CD4-positive, alpha-beta T cell treated with Interferon gamma for 1 hour (primary cell): ENCODE results near the gene CAPN7.

ENCODE experiments used
- DNase-seq: peaks from one replicate; pipeline ENCODE4 v3.0.0-alpha.2; 2020

The CAPN7 gene

DNA sequence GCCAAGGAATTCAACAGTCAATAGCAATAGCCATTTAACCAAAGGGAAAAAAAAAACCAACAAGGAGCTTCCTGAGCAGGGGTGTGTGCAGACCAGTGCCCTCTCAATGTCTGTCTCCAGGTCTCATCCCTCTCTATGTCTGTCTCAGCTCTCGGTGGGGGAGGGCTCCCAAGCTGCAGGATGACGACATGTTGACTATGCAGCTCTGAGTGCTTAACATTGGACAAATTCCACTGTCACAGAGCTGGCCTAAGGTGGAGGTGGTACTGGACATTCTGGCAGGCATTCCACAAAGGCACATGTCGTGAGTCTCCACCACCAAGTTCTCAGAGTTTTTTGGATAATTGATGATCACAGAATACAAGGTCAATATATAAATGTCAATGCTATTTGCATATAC is 2.0 kb upstream of the CAPN7 start:
- DNase-seq = no peak

DNA sequence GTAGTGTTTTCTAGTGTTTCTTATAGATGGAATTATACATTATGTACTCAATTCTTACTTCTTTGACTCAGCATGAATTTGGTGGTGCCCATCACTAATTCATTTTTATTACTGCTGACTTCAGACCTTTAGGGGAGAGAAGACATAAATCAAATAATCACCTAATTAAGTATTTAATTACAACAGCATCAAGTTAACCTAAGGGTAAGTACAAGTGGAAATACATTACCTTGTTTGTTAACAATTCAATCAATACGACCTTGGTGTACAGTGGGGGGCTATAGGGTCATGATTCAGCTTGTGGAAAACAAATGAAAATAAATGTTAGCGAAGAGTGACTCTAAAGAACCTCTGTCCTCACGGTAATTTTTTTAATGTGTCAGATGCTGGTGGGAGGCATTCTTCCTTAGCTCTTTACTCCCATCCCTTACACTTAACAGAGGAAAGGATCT is 538 bp upstream of the CAPN7 start:
- DNase-seq = no peak

DNA sequence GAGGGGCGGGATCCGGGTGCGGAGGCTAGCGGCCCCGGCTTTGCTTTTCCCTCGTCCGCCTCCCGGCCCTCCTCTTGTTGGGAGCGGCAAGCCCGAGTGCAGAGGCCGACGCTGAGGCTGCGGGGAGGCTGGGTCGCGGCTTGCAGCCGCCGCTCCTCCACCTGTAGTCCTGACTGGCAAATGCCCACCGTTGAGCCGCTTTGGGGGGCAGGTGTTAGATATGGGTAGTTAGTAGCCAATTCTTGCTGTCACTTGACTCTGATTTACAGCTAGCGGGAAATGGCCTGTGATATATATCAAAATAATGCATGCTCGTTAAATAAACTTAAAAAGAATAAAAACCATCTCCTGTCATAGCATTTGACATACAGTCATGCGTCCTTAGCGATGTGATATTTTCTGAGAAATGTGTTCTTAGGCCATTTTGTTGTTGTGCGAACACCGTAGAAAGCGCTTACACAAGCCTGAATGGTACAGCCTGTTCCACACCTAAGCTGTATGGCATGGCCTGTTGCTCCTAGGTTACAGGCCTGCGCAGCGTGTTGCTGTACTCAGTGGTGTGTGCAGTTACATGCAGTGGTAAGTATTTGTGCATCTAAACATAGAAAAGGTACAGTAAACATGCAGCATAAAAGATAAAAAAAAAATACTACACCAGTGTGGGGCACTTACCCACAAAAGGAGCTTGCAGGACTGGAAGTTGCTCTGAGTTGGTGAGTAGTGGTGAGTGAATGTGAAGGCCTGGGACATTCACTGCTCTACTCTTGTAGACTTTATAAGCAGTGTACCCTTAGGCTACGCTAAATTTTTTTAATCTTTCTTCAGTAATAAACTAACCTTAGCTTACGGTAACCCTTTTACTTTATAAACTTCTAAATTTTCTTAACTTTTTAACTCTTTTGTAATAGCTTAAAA is 873 bp downstream of the CAPN7 start:
- no peak for DNase-seq

DNA sequence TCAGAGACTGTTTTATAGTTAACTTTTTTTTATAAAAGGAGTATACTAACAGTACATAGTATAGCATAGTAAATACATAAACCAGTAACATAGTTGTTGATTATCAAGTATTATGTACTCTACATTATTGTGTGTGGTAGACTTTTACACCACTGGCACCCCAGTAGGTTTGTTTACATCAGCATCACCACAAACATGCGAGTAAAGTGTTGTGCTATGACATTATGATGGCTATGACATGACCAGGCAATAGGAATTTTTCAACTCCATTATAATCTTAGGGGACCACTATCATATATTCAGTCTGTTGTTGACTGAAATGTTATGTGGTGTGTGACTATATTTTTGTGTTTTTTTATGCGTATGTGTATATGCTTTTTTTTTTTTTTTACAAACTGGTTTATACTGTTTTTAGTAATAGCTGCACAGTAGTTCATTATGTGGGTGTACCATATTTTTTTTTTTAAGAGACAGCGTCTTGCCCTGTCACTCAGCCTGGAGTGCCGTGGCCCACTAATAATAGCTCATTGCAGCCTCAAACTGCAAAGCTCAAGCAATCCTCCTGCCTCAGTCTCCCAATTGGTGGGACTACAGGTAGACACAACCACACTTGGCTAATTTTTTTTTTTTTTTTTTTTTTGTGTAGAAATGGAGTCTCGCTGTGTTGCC is 1.9 kb downstream of the CAPN7 start:
- DNase-seq = no peak

DNA sequence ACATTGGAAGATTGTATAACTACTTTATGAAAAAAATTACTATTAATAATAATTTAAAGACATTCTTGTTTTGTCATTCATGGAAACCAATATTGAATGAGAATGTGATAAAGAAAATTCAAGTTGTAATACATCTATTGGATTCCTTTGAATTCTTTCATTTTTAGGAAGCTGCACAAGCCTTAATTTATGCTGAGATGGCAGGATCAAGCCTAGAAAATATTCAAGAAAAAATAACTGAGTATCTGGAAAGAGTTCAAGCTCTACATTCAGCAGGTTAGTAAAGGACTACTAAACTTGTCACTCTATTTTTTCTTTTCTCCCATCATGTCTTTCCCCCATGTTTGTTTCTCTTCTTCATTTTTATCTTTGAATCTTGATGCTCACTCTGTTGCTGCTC is 5.9 kb downstream of the CAPN7 start:
- DNase-seq = no peak

DNA sequence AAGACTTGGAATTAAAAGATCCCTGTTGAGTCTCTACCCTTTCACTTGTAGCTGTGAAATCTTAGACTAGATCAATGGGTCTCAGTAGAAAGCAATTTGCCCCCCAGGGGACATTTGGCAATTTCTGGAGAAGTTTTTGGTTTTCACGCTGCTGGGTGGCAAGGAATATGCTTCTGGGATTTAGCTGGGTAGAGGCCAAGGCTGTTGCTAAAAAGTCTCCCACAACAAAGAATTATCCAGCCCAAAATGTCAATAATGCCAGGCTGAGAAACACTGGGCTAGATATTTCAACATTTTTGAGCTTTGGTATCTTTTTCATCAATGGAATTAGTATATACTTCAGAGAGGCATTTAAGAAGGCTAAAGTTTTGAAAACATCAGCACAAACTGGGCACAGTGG is 8.7 kb downstream of the CAPN7 start:
- no peak for DNase-seq

DNA sequence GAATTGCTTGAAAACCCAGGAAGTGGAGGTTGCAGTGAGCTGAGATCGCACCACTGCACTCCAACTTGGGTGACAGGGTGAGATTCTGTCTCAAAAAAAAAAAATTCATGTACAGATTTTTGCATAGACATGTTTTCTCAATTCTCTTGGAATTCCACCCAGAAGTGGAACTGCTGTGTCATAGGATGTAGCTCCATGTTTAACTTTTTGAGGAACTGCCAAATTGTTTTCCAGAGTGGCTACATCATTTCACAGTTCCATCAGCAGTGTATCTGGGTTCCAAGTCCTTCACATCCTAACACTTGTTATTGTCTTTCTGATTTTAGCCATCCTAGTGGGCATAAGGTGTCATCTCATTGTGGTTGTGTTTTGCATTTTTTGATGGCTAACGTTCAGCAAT is 9.9 kb downstream of the CAPN7 start:
- DNase-seq = no peak

DNA sequence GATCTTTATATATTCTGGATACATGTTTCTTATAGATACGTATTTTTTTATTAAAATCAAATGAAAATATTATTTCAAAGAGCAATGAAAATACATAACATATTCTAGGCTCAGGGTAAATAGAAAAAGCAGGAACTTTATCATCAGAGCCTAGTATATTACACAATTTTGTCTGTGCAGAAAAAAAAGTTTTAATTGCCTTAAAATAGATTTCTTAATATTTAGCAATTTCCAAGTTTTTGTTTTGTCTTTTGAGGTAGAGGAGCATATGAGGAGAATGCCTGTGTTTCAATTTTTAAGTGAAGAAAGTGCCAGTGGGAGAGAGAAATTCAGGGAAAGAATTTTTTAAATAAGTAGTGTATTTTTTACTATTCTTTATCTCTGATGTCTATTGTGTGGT is 10.5 kb downstream of the CAPN7 start:
- DNase-seq = no peak

DNA sequence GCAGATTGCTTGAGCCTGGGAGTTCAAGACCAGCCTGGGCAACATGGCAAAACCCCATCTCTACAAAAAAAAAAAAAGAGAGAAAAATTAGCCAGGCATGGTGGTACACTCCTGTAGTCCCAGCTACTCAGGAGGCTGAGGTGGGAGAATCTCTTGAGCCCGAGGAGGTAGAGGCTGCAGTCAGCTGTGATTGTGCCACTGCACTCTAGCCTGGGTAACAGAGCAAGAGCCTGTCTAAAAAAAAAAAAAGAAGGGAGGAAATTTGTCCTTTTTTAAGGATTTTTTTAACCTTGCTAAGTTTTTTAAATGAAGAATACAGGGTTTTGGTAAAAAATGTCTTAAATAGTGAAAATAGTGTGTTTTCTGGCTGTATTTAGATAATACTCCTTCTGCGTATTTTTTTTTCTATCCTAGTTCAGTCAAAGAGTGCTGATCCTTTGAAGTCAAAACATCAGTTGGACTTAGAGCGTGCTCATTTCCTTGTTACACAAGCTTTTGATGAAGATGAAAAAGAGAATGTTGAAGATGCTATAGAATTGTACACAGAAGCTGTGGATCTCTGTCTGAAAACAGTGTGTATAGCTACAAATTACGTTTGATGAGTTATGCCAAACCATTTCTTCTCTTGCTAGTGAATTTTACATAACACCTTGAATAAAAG is 11.1 kb downstream of the CAPN7 start:
- no peak for DNase-seq

DNA sequence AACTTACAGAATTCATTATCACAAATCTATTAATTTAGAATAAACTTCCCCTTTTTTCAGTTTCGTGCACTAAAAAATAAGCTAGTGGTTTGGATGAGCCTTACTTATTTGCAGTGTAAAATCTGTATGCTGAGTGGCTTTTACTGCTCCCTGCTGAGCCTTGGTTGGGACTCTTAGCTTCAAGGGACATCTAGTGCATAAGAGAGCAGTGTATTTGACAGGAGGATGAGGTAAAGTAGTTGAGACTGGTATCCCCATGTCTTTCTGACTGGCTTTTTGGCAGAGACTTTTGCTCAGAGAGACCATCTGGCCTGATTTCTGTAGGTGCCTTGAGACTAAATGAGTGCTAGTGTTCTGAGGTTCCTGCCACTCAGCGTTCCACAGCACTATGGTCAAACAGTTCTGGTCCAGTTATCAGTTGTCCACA is 11.8 kb downstream of the CAPN7 start:
- no peak for DNase-seq

DNA sequence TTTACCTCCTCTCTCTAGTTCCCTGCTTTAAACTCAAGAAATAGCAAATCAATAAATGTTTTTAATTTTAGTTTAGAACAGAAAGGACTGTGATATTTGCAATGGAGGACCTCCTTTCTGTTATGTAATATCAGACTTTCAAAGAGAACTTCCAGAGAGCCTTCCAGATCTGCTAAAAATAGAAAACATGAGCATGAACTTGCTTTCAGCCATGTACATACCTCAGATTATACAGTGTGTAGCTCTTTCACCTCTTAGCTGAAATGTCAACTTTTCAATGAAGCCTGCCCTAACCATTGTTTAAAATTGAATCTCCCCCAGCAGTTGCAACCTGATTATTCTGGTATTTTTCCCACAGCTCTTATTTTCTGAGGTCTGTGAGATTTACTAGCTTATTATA is 12.6 kb downstream of the CAPN7 start:
- DNase-seq = no peak

DNA sequence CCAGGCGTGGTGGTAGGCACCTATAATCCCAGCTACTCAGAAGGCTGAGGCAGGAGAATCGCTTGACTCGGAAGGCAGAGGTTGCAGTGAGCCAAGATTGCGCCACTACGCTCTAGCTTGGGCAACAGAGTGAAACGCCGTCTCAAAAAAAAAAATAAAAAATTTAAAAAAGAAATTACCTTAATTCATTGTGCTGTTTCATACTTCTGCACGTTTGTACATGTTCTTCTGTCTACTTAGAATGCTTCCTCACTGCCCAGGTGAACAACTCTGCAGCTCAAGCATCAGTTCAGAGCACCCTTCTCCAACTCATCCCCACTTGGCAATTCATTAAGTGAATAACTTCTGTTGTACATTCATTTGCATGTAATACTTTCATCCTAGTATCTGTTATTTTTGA is 14.0 kb downstream of the CAPN7 start:
- no peak for DNase-seq

DNA sequence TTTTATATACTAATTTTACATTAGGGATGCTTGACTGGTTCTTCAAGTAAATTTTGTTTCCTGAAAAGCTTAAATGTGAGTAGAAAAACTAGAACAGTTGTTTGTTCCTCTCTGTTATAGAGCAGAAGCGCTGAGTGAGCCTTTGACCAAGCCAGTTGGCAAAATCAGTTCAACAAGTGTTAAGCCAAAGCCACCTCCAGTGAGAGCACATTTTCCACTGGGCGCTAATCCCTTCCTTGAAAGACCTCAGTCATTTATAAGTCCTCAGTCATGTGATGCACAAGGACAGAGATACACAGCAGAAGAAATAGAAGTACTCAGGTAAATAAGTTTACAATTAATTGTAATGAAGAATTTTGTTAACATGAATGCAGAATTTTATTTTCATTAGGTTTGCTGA is 14.6 kb downstream of the CAPN7 start:
- no peak for DNase-seq

DNA sequence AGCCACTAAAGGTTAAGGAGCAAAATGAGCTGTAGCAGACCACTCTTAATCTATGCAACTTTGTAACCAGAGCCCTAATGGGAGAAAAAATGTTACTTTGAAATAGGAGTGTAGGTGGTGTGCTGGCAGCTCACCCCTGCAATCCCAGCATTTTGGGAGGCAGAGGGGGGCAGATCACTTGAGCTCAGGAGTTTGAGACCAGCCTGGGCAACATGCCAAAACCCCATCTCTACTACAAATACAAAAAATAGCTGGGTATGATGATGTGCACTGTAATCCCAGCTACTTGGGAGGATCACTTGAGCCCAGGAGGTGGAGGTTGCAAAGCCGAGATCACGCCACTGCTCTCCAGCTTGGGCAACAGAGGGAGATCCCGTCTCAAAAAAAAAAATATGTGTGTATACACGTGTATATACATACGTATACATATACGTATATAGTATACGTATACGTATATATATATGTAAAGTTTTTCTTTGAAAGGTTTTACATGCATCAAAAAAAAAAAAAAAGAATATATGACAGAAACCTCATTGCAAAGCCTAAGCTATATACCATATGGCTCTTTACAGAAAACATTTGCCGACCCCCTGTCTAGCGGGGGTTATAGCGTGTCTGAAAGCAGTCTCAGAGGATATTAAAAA is 15.7 kb downstream of the CAPN7 start:
- DNase-seq = no peak

DNA sequence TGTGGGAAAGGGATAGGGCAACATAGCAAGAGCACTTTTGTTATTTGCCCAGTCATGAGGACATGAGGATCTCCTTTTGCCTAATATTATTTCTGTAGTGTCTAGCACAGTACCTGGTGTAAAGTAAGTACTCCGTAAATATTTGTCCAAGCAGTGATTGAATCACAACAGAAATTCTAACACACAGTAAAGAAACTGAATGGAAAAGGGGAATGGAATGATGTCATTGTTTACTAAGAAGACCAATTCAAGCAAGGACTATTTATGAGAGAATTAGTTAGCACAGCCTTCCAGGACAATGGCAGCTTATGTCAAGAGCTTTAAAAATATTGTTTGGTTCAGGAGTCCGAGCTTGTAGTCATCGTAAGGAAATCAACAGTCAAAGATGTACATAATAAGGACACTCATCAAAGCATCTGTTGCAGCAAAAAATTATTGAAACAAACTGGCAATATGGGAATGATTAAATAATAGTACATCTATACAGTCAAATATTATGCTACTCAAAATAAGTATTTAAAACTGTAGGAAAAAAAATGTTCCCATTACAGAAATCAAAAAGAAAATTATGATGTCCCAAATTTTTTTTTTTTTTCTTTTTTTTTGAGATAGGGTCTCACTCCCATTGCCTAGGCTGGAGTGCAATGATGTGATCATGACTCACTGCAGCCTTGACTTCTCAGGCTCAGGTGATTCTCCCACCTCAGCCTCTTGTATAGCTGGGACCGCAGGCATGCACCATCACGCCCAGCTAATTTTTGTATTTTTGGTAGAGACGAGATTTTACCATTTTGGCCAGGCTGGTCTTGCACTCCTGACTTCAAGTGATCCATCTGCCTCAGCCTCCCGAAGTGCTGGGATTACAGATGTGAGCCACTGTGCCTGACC is 17.9 kb downstream of the CAPN7 start:
- DNase-seq = no peak

DNA sequence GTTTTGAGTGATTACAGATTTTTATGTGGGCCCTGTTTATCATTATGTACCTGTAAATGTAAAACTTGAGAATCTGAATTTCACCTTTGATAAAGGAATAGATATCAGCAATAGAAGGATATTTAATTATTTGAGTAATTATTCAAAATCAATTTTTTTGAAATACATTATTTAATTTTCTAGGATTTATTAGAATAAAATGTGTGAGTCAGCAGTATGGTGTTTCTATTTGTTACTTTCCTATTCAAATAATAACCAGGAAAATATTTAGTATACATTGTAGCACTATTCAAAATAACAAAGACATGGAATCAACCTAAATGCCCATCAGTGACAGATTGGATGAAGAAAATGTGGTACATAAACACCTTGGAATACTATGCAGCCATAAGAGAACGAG is 22.1 kb downstream of the CAPN7 start:
- no peak for DNase-seq

DNA sequence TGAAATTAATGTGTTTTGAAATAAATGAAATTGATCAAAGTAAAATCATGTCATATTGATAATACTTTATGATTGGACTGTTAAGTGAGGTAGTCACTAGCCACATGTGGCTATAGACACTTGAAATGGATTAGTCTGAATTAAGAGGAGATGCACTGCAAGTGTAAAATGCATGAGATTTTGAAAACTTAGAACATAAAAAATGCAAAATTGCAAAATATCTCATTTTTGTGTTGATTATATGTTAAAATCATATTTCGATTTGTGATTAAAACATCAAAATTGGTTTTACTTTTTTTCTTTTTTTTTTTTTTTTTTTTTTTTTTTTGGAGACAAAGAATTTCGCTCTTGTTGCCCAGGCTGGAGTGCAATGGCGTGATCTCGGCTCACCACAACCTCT is 23.2 kb downstream of the CAPN7 start:
- DNase-seq = no peak

DNA sequence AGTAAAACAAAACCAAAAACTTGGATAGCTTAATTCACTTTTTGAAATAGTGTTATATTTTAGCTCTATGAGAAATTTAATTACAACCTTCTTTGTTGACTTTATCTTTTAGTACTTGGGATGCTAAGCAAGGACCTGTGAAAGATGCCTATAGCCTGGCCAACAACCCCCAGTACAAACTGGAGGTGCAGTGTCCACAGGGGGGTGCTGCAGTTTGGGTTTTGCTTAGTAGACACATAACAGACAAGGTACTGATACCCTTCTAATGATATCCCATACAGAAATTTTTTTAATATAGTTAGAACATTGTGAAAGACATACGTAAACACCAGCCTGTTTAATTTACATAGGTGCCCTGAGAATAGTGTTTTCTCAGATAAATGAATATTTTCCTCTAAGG is 35.3 kb downstream of the CAPN7 start:
- DNase-seq = peak; percentile 57

DNA sequence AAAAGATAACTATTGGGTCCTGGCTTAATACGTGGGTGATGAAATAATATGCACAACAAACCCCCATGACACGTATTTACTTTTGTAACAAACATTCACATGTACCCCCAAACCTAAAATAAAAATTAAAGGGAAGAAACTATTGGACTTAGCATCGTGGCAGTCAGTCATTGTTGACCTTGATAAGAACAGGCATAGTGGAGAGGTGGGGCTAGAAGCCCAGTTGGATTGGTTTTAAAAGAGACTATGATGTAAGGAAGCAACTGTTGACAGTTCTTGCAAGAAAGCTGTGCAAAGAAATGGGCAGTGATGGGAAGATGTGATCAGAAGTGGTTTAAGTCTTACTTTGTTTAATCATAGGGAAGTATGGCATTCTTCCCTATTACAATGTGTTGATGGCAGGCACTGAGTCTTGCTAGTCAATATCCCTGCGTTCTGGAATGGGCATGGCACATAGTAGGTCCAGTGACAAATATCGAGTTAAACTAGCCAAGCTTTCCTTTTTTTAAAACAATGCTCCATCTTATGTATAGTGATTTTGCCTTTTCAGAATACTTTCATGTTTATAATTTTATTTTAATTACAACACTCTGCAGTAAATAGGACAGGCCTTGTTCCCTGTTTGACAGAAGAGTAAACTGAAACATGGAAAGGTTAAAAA is 37.9 kb downstream of the CAPN7 start:
- DNase-seq = no peak

DNA sequence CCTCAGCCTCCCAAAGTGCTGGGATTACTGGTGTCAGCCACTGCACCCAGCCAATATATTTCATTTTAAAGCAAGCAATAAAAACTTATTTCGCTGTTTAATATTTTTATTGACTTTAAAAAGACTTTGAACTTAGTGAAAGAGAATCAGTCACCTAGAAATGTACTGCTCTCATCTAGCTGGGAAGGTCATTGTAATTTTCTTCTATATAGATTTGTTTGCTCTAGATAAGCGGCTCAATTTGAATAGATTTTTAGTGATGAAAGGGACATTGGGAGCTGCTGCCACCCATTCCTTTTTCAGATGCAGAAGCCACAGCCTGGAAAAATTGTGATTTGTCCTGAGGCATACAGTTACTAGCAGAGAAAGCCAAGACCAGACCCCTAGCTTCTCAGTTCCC is 40.1 kb downstream of the CAPN7 start:
- no peak for DNase-seq

DNA sequence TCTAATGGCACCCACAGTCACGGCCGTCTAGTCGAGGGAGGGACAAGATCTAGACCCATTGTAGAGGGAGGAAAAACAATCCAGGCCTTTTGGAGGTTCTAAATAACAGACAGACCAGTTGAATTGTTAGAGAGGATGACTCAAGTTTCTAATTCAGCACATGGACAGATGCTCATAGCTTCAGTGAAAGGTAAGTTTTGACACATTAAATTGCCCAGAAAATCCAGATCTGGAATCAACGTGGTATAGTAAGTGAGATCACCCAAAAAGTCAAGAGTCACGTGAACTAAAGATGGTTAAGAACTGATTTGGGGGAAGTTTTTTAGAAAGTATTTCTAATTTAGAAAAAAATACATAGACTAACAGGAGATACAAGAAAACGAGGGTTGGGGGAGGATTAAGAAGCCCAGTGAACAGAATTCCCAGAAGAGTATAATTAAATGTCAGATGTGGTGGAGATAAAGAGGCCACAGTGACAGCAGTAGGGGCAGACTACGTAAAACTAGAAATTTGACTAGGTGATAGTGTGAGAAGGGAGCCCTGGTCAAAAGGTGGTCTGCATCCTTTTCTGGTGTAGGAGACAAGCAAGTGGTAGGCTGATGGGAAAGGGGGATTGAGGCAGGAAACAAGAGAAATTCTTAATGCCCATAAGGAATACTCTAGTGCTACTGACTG is 47.1 kb downstream of the CAPN7 start:
- no peak for DNase-seq
